HEK293 (cell line): ENCODE data around the gene PCBP3.

ENCODE experiments used
- ELK4 ChIP-seq: IDR thresholded peaks from 2 replicates; pipeline ENCODE4 v1.6.1; 2011; ENCODE audit warnings: mild to moderate bottlenecking, low read depth, low read length, borderline replicate concordance
- IKZF3 ChIP-seq: fragments of 450-650 bp; IDR thresholded peaks from 2 replicates; pipeline ENCODE4 v1.5.0; 2018; ENCODE audit warnings: missing biosample characterization, mild to moderate bottlenecking, missing genetic modification characterization, moderate library complexity
- KLF1 ChIP-seq: fragments of 450-650 bp; formaldehyde crosslinking; IDR thresholded peaks from 2 replicates; pipeline ENCODE4 v1.5.1; 2016; ENCODE audit warnings: missing biosample characterization, missing genetic modification characterization
- YY1 ChIP-seq: fragments of 450-650 bp; formaldehyde crosslinking; IDR thresholded peaks from 2 replicates; pipeline ENCODE4 v1.5.1; 2018; ENCODE audit warnings: missing biosample characterization, missing genetic modification characterization
- ZFP69B ChIP-seq: fragments of 450-650 bp; formaldehyde crosslinking; IDR thresholded peaks from 2 replicates; pipeline ENCODE4 v1.5.1; 2016; ENCODE audit warnings: missing biosample characterization, missing genetic modification characterization
- ZNF274 ChIP-seq, 2 experiments: fragments of 200-500 bp in 1 of 2; fragments of 450-650 bp in 1 of 2; sonication (Bioruptor generic) in 1 of 2; formaldehyde crosslinking in 1 of 2; IDR thresholded peaks; 2 replicates each; pipeline versions ENCODE4 v1.5.1 to v1.6.1; 2014 to 2016; ENCODE audit warnings: borderline replicate concordance in 1 of 2, inconsistent platforms in 1 of 2, low read length in 1 of 2, missing biosample characterization in 1 of 2, missing genetic modification characterization in 1 of 2
- ZNF398 ChIP-seq: fragments of 450-650 bp; formaldehyde crosslinking; IDR thresholded peaks from 2 replicates; pipeline ENCODE4 v1.5.1; 2017; ENCODE audit warnings: missing biosample characterization, missing genetic modification characterization
- ZNF449 ChIP-seq: fragments of 450-650 bp; formaldehyde crosslinking; IDR thresholded peaks from 2 replicates; pipeline ENCODE4 v1.5.1; 2017; ENCODE audit warnings: missing biosample characterization, mild to moderate bottlenecking, missing genetic modification characterization, moderate library complexity
- ZNF677 ChIP-seq: fragments of 450-650 bp; IDR thresholded peaks from 2 replicates; pipeline ENCODE4 v1.5.0; 2018; ENCODE audit warnings: missing biosample characterization, mild to moderate bottlenecking, missing genetic modification characterization, moderate library complexity

- no peak for TF ChIP-seq ZNF677
- no peak for TF ChIP-seq ZNF274 (IDR thresholded peaks at IDR 0.05; ENCODE audit: low read length)
- no peak for TF ChIP-seq ZNF274 (tag by site-specific recombination; IDR thresholded peaks at IDR 0.05; ENCODE audit: borderline replicate concordance)
- no peak for TF ChIP-seq KLF1 (tag by site-specific recombination)
- no peak for TF ChIP-seq ZNF449 (tag by site-specific recombination)
- TF ChIP-seq ZFP69B = no peak
- no peak for TF ChIP-seq YY1 (tag by site-specific recombination)
- no peak for TF ChIP-seq ELK4
- no peak for TF ChIP-seq ZNF398 (tag by site-specific recombination)
- TF ChIP-seq IKZF3 = no peak
These were observed 302.3 kb downstream of the PCBP3 start for GRCh38 chr21:45945868-45946210.
